Fibroblast of gingiva (primary cell): ENCODE measurements around the gene HOXA3.

Experiments
- DNase-seq: peaks from one replicate; pipeline ENCODE4 v3.0.0-alpha.2; 2011; ENCODE audit warnings: low read depth

The HOXA3 gene

DNA sequence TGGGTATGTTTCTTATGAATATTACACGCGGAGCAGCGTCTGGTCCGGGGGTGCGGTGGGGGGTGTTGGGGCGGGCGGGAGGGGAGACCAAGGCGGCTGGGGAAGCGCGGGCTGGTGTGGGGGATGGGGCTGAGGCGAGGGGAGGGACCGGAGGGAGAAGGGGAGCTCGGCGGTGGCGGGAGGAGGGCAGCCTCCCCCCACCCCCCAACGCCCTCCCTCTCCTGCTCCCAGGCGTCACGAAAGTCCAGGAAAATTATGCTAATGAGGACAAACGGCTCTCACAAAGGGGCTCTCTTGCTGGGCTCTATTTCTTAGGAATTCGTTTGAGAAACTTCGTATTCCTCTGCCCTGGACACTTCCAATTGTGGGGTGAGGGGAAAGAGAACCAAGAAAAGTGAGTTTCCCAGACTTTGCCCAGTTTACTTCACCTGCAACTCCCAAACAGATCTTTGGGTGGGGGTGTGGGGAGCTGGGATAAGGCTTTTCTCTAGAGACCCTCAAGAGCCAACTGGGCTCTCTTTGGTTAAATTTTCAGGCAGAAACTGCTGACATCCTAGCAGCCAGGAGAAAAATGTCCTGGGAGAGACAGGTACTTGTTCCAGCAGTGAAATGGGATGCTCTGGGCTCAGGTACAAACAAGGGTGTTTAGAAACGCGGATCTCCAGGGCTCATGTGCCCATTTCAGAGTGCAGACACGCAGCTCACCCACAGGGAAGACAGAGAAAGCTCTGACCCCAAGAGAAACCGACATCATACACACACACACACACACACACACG, 38.2 kb downstream of the HOXA3 start:
- DNase-seq: no peak

GRCh38 chr7:27112955-27113949, 39.1 kb downstream of the HOXA3 start:
- DNase-seq: no peak

DNA sequence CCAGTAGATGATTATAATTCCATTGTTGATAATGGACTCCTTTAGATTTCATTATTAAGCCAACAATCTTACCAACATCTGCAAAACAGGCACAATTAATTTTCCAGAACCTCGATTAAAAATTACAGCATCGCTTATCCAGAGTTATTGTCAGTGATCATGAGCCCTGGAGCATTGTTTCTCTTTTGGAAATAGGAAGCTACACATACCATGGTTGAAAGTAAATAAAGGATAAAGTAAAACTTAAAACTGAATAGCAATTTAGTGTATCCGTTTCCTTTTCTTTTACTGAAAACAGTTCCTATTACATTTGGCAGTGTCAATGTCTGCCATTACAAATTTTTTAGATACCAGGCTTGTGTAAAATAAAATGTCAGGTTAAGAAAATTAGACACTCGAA, 40.0 kb downstream of the HOXA3 start:
- DNase-seq: no peak

DNA sequence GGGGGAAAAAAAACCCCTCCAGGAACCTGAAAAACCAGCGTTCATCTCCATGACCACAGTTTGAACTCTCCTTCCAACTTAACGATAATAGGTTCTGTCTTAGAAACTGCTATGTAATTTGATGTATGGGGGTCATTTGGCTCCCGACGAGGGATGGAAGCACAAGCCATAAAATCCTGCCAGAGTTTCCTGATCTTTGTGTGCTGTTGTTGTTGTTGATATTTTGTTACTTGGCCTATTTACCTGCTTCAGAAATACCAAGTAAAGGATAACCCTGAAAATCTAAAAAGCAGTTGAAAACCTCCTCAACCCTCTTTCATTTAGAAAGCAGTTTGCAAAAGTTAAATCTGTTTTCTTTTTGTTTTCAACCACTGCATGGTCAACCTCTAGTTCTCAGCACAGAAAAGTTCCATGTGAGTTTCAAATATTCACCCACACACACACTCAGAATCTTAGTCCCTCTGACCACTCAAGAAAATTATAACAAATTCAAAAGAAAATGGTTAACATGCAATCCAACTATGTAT, 40.6 kb downstream of the HOXA3 start:
- DNase-seq: no peak

- no peak for DNase-seq
Observed at GRCh38 chr7:27111042-27111750, 41.2 kb downstream of the HOXA3 start.

- no peak for DNase-seq
Observed at GRCh38 chr7:27110186-27111031, 42.0 kb downstream of the HOXA3 start.

DNA sequence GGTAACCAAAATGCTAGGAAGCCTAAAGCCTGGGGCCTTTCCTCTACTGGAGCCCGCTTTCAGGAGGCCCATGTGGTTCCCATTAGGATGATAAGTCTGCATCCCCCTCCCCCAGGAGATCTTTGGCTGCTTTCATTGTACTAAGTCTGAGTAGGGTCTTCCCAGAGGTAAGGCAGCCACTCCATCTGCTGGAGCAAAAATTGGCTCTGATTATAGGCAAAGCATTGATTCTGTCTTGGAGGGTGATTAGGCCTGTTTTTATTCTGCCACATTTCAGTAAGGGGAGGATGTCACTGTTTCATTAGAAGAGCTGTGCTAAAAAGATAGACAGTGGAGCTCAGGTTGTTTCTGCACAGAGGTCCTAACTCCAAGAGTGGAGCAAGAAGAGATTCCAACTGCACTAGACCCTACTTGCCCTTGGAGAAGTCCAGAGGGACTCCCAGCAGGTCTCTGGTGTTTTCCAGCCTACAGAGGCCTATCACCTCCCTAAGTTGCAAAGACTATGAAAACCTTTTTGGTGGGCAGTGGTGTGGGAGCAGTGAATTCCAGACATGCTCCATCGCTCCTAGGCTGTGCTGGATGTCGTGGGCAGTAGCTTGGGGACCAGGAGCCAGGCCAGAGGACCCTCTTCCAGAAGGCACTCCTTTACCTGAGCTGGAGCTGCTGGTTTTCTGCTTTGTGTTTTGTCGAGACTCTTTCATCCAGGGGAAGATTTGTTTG, 42.8 kb downstream of the HOXA3 start:
- DNase-seq: no peak

GRCh38 chr7:27108390-27109127, 43.8 kb downstream of the HOXA3 start:
- DNase-seq: no peak

DNA sequence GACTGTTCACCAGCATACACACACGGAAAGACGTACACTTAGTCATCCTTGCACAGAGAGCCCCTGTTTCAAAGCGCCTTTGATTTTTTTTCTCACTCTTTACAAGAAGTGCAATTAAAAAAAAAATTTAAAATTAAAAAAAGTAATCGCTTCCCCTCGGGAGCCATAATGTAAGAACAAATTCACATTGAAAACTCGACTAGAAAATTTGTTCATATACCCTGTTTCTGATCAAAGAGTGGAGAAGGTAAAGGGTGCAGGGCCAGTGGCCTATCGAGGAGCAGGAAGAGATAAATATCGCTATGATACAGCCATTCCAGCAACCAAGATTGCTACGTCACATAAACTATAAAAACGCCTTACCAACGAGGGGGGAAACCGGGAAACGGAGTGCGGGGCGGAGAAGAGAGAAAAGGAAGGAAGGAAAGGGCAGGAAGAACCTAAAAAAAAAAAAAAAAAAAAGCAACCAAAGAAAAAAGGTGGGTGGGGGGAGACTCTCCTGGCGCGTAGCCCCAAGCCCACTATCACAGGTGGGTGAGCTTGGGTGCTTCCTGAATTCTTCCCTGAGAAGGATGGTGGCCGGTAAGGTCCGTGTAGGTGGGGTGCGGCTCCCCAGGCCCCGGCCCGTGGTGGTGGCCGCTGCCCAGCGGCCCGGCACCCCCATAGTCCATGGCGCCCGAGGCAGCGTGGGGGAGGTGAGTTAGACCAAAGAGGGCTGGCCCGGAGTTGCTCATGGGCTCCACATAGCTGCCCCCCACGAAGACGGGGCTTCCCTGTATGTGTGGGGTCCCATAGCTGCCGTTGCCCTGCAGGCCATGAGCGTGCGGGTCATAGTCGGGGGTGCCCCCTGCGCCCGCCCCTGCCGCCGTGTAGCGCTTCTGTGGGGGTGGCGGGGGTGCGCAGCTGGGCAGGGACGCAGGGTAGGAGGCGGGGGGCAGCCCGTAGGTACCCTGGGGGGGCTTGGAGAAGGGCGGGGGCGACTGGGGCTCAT, 44.7 kb downstream of the HOXA3 start:
- DNase-seq: no peak

GRCh38 chr7:27106901-27107240, 45.5 kb downstream of the HOXA3 start:
- no peak for DNase-seq

GRCh38 chr7:27106181-27106900, 46.0 kb downstream of the HOXA3 start:
- no peak for DNase-seq

- no peak for DNase-seq
Observed at GRCh38 chr7:27105301-27106031, 46.9 kb downstream of the HOXA3 start.

DNA sequence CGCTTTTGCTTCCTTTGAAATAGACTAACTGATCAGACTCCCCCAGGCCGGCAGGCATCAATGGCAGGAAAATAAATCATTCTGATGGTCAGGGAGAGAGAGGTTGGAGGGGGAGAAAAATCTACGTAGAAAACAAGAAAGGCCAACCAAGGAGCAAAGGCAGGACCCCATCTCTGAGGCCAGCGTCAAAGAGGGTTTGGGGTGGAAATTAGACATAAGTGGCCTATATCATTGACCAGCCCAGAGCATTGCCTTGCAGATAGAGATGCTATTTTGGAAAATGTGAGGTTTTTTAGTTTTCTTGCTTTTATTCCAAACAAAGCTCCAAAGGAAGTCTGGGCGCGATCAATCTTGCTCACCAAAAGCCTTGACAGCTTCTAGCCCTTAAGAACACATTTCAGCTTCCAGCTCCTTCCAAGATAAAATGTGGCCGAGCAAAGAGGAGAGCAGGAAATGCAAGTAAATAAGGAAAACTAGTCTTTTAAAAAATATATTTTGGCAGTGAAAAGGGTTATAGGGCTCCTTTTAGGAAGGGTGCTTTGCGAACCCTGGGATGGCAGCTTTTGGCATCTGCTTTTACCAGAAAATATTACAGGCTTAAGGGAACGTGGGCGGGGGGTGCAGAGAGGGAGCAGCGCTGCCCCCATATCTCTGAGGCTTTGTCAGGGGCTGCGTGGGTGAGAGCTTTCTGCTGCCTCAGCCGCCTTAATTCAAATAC, 47.9 kb downstream of the HOXA3 start:
- DNase-seq: no peak

GRCh38 chr7:27103489-27104226, 48.7 kb downstream of the HOXA3 start:
- DNase-seq: no peak

- DNase-seq: no peak
Observed at GRCh38 chr7:27102581-27103442, 49.6 kb downstream of the HOXA3 start, which contains the start of gene HOXA2. Gene HOXA2 (minus strand): TSS chr7:27102683. CDS start chr7:27102500, 183 bp downstream.
